HG03196 (cell line): ENCODE measurements around the gene CNOT6.
A peak's percentile ranks its signal among the peaks of the same experiment; 100 is the strongest.
"Not testable (repeated sequence)": the region's sequence is repeated elsewhere in the genome, so short reads cannot be mapped to it uniquely, and the experiment has no call there.

Experiments
- ATAC-seq: cut with Tn5 transposase; IDR thresholded peaks from one replicate; pipeline ENCODE4 v1.9.1; 2021; ENCODE audit not compliant: unreplicated experiment

The CNOT6 gene

GRCh38 chr5:180515974-180516373 is 21.8 kb downstream of the CNOT6 start:
- not testable (repeated sequence) for ATAC-seq

- no peak for ATAC-seq
Observed at GRCh38 chr5:180516440-180516839, 22.3 kb downstream of the CNOT6 start.

- ATAC-seq = no peak
Observed at GRCh38 chr5:180519098-180519497, 24.9 kb downstream of the CNOT6 start.

DNA sequence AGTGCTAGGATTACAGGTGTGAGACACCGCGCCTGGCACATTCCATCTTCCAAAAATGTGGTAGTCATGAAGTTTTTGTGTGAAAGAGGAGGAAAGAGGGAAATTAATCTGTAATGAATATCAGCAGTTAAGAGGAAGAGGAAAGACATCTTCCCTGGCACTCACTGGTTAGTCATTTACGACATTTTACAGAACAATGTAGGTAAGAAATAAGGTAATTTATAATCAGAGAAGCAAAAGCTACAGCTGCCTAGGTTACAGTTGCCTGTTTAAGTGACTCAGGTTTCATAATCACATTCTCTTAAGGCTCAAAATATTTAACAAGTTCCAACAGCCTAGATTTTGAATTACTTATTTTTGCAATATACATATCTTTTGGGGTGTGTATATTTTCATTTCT is 26.9 kb downstream of the CNOT6 start:
- ATAC-seq = no peak

GRCh38 chr5:180521591-180521990 is 27.4 kb downstream of the CNOT6 start:
- ATAC-seq = no peak

GRCh38 chr5:180522330-180522729 is 28.2 kb downstream of the CNOT6 start:
- ATAC-seq = no peak

DNA sequence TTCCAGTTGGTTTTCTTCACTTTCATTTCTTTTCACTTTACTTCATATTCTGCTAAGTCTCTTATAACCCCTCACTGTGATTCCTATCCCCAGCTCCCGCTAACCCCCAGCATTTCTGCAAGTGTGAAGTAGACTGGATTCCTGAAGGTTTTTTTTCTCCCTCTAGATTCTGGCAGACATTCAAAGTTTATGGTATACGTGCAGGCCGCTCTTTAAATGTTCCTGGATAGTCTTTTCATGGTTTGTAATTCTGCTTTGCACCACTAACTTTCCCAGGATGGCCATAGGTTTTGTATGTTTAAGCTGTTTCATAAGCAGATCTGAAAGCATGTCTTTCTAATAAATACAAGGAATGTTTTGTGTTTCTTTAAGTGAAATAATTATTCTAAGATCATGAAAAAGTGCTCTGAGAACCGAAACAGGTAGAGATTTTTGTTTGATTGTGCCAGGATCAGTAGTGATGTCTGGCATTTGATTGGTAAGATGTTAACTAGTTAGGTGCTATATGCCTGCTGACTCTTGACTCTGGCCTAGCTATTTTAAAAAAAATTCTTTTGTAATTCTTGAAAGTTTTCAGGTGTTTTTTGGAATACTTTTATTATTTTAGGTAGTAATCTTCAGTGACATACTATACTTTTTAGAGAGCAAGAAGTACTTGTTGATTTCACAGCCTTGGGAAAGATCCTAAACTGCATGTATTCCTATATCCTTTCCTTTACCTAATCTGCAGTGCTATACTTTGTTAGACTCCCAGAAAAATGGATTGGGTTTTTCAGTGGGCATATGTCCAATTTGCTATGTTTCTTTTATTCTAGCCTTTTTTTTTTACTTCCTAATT is 29.7 kb downstream of the CNOT6 start:
- ATAC-seq = no peak

DNA sequence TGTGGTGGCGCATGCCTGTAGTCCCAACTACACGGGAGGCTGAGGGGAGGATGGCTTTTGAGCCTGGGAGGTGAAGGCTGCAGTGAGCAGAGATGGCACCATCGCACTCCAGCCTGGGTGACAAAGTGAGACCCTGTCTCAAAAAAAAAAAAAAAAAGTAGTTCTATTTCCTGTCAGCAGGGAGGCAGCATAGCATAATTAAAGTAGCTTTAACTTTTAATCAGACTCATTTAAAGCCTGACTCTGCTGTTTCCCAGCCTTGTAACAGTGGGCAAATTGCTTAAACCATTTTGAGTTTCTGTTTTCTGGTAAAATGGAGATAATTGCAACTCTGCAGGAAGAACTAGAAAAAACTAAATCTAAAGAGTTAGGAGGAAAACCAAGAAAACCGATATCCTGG is 31.2 kb downstream of the CNOT6 start:
- no peak for ATAC-seq

GRCh38 chr5:180526269-180526668 is 32.1 kb downstream of the CNOT6 start:
- no peak for ATAC-seq

GRCh38 chr5:180527659-180528058 is 33.5 kb downstream of the CNOT6 start:
- ATAC-seq = no peak

- ATAC-seq = not testable (repeated sequence)
Observed at GRCh38 chr5:180531036-180531585, 36.9 kb downstream of the CNOT6 start.

DNA sequence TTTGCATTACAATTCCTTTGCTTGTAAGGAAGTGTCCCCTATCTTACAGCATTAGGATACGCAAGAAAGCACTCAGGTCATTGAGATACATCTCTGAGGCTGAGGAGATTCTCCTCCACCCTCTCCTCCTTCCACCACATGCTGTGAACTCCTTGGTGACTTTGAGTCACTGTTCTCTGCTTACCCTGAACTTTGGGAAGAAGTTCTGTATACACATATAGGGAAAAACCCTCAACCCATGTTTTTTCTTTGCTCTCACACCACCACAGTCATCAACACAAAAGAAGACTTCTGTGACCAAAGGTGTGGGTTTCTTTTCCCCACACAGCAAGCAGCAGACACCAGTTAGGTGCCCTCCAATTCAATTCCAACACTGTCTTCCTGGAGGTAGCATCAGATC is 38.1 kb downstream of the CNOT6 start:
- ATAC-seq = no peak

- ATAC-seq = no peak
Observed at GRCh38 chr5:180533845-180534244, 39.7 kb downstream of the CNOT6 start.

- no peak for ATAC-seq
Observed at GRCh38 chr5:180535573-180535972, 41.4 kb downstream of the CNOT6 start.

- ATAC-seq = peak; percentile 88
Observed at GRCh38 chr5:180540050-180540694, 46.0 kb downstream of the CNOT6 start.

GRCh38 chr5:180541710-180542109 is 47.5 kb downstream of the CNOT6 start:
- no peak for ATAC-seq

- no peak for ATAC-seq
Observed at GRCh38 chr5:180545248-180545647, 51.1 kb downstream of the CNOT6 start.

DNA sequence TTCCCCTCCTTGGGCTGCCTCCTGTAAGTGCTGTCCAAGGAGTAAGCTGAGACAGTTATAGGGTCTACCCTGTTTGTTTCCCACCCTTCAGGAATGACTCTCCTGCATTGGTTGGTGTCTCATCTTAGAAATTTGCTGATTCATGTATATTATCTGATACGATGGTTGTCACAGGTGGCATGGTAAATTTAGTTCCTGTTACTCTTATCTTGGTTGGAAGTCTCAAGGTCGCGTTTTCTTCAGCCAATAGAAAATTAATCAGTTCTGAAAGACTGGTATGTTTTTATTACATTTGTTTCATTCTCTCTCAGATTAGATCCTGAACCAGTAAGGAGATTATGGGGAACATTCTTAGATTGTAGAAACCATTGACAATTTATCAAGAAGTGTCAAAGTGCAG is 54.4 kb downstream of the CNOT6 start:
- ATAC-seq = no peak

DNA sequence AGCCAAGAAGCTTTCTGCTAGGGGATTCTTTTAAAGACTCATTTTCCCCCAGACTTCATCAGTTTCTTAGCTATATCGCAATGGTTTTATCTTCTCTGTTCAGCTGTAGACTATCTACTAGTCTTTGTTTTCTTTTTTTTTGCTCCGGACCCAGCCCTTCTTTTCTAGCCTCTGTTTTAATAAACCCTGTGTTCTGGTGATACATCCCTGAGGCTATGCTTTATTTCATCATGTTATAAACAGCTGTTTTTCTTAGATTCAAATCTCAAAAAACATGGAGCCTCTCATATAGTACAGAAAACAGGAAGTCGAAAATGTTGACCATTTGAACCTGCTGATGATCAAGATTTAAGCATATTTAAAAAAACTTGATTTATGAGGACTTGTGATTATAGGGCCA is 59.4 kb downstream of the CNOT6 start:
- no peak for ATAC-seq

DNA sequence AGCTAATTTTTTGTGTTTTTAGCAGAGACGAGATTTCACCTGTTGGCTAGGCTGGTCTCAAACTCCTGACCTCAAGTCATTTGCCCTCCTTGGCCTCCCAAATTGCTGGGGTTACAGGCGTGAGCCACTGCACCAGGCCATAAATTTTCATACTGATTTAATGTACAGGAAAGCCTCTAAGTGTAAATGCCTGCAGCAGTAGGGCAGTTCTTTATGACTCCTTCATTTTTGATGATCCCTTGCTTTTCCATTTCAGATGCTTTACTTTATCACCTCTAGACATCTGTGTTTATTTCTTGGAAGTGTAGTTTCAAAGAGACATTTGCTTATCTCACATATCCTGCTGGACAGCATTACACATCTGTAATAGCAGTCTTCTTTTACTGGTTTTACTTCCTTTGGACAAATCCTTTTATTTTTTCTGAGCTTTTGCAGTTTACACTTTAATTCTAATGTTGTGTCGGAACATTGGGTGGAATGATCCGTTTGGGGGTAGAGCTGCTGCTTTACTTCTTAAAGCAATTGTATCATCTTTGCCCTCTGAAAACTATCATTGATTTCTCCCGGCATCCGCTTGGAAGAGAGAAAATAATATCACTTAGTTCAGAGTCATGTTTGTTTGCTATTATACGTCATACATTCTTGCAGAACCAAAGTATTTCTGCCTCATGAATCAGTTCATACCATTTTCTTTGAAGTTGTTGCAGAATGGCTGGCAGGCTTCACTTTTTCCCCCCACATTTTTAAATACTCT is 61.2 kb downstream of the CNOT6 start:
- no peak for ATAC-seq

- ATAC-seq = no peak
Observed at GRCh38 chr5:180557217-180557809, 63.1 kb downstream of the CNOT6 start.
